HepG2 (cell line): ENCODE results near the gene CASP7. TPM values are rescaled to one million over a fixed set of nuclear protein-coding genes. Genes with fewer than 3 reads are reported as not detected.
A peak's percentile ranks its signal among the peaks of the same experiment; 100 is the strongest.

Source experiments
- ATAC-seq: fragments of 200-7000 bp; cut with Tn5 transposase; 3 replicates; pipeline ENCODE4 v1.9.1; 2020; ENCODE audit warnings: mild to moderate bottlenecking, moderate library complexity
- BruUV-seq: library from RNA; stranded (reverse); fragments of 400-500 nt; replicated peaks from 2 replicates; lab custom pipeline; 2021; lab: Mats Ljungman, UMichigan
- CTCF ChIA-PET: fragments of 300-600 bp; formaldehyde crosslinking; extraction: SDS; loops from one replicate; lab custom pipeline; 2021; ENCODE audit warnings: low total read pairs, inconsistent platforms, low intra/inter-chr PET ratio; lab: Yijun Ruan, JAX
- POLR2A ChIA-PET: fragments of 350-600 bp; sonication (Branson Sonifier 250); formaldehyde crosslinking; loops from one replicate; lab custom pipeline; 2020; ENCODE audit warnings: antibody characterized with exemption, inconsistent platforms; lab: Yijun Ruan, JAX
- DNase-seq: peaks from one replicate; pipeline ENCODE4 v3.0.0-alpha.2; 2015; ENCODE audit warnings: low spot score
- FAIRE-seq: peaks from 3 replicates; lab custom pipeline; 2011; peaks lifted over from hg19 to GRCh38; lab: Jason Lieb, UNC
- H2AFZ ChIP-seq: one replicate; pipeline ENCODE4 v1.6.1; 2011; ENCODE audit warnings: low read length, inconsistent platforms
- H3K27ac ChIP-seq: fragments of 300-600 bp; 3 replicates; pipeline ENCODE4 v1.8.0; 2011; ENCODE audit warnings: mixed run types, mild to moderate bottlenecking, mixed read lengths, low read length, inconsistent platforms; ENCODE audit not compliant: insufficient read depth; ENCODE audit errors: extremely low read length
- H3K27me3 ChIP-seq, 2 experiments: fragments of 200-600 bp in 1 of 2; 2 replicates in 1 of 2; 3 replicates in 1 of 2; pipeline versions ENCODE4 v1.6.0 to v1.8.0; 2011; ENCODE audit warnings: low read length in 2 of 2, mild to moderate bottlenecking in 2 of 2, moderate library complexity in 2 of 2, inconsistent platforms in 1 of 2; ENCODE audit not compliant: insufficient read depth in 2 of 2, control insufficient read depth in 1 of 2
- H3K36me3 ChIP-seq, 2 experiments: fragments of 200-600 bp in 1 of 2; replicated peaks in 1 of 2; 2 replicates in 1 of 2; 3 replicates in 1 of 2; pipeline versions ENCODE4 v1.5.1 to v1.8.0; 2011; ENCODE audit warnings: low read length in 2 of 2, inconsistent platforms in 1 of 2; ENCODE audit not compliant: insufficient read depth in 2 of 2, control insufficient read depth in 1 of 2
- H3K4me1 ChIP-seq: 2 replicates; pipeline ENCODE4 v1.5.1; 2012; ENCODE audit warnings: low read length, inconsistent platforms; ENCODE audit not compliant: insufficient read depth
- H3K4me2 ChIP-seq: 2 replicates; pipeline ENCODE4 v1.6.0; 2011; ENCODE audit warnings: low read depth, low read length, inconsistent platforms
- H3K4me3 ChIP-seq, 3 experiments: fragments of 200-600 bp in 1 of 3; sonication (generic), shearing (Covaris generic) in 1 of 3; replicated peaks in 1 of 3; 2 replicates each; pipeline ENCODE4 v1.5.1; 2011 to 2016; ENCODE audit warnings: low read length in 3 of 3, inconsistent platforms in 2 of 3, low read depth in 2 of 3, mild to moderate bottlenecking in 2 of 3, control low read depth in 1 of 3, mixed read lengths in 1 of 3; ENCODE audit not compliant: insufficient read depth in 1 of 3
- H3K79me2 ChIP-seq: one replicate; pipeline ENCODE4 v1.6.1; 2011; ENCODE audit warnings: low read length, inconsistent platforms; ENCODE audit not compliant: insufficient read depth
- H3K9ac ChIP-seq: 2 replicates; pipeline ENCODE4 v1.6.0; 2011; ENCODE audit warnings: mild to moderate bottlenecking, low read depth, low read length, inconsistent platforms; ENCODE audit not compliant: insufficient read depth
- H3K9me3 ChIP-seq: 2 replicates; pipeline ENCODE4 v1.5.1; 2012; ENCODE audit warnings: mild to moderate bottlenecking, low read length
- H4K20me1 ChIP-seq: 2 replicates; pipeline ENCODE4 v1.6.0; 2011; ENCODE audit warnings: inconsistent platforms, mild to moderate bottlenecking, low read length, moderate library complexity; ENCODE audit not compliant: insufficient read depth
- ATF7 ChIP-seq, 2 experiments: fragments of 450-650 bp in 1 of 2; sonication (generic) in 1 of 2; formaldehyde crosslinking in 1 of 2; IDR thresholded peaks; 2 replicates each; pipeline versions ENCODE4 v1.4.0 to v1.6.1; 2016 to 2020; ENCODE audit warnings: antibody characterized with exemption in 1 of 2, mild to moderate bottlenecking in 1 of 2, missing genetic modification reagents in 1 of 2
- FIP1L1 ChIP-seq: fragments of 200-400 bp; formaldehyde crosslinking; IDR thresholded peaks from 2 replicates; pipeline ENCODE4 v1.6.1; 2018; ENCODE audit warnings: low read depth, mild to moderate bottlenecking, low read length, moderate library complexity, borderline replicate concordance; ENCODE audit not compliant: insufficient read depth
- SNAPC4 ChIP-seq: sonication (generic); formaldehyde crosslinking; IDR thresholded peaks from 2 replicates; pipeline ENCODE4 v1.4.0; 2020; ENCODE audit warnings: mild to moderate bottlenecking, missing genetic modification reagents
- TBP ChIP-seq: sonication (generic); formaldehyde crosslinking; IDR thresholded peaks from 2 replicates; pipeline ENCODE4 v1.5.0; 2020; ENCODE audit warnings: missing genetic modification reagents
- ZBTB1 ChIP-seq: sonication (generic); formaldehyde crosslinking; IDR thresholded peaks from 2 replicates; pipeline ENCODE4 v1.4.0; 2020; ENCODE audit warnings: missing genetic modification reagents, borderline replicate concordance
- WGBS: methylation state at CpG from one replicate; pipeline ENCODE4 v1.1.6; 2017; ENCODE audit warnings: low lambda C conversion rate; 5-methylcytosine and 5-hydroxymethylcytosine counted together
- in situ Hi-C: cut with HindIII; loops from 2 replicates; pipeline ENCODE4 v1.10.0; 2017; ENCODE audit warnings: low pct_unique_long_range_greater_than_20kb; ENCODE audit not compliant: extremely low pct_ligation_motif_present
- intact Hi-C: fragments of 100-400 bp; cut with micrococcal nuclease; formaldehyde crosslinking; loops from one replicate; pipeline ENCODE4 v1.10.0; 2022; ENCODE audit not compliant: unreplicated experiment
- polyA plus RNA-seq, 8 experiments: library from polyadenylated mRNA; depleted of rRNA in 3 of 8; stranded (reverse) in 7 of 8; unstranded in 1 of 8; fragments of >200 nt; fragmentation: Illumina TruSeq in 4 of 8; extraction: Trizol in 4 of 8; gene quantifications; 2 replicates each; pipeline versions ENCODE4 v1.2.1 to v1.2.3, GENCODE V29; 2011 to 2016; ENCODE audit warnings: low read depth in 4 of 8, missing spikeins in 1 of 8, mixed read lengths in 1 of 8; ENCODE audit not compliant: insufficient read depth in 1 of 8
- total RNA-seq, 5 experiments: library from RNA; depleted of rRNA; stranded (reverse); fragments of >200 nt; fragmentation: Illumina TruSeq; extraction: Trizol; gene quantifications; 2 replicates each; pipeline ENCODE4 v1.2.3, GENCODE V29; 2016; ENCODE audit warnings: low read depth in 1 of 5

The CASP7 gene
- total and polyA plus RNA-seq, 2 of the 13 experiments (the other 11 are each of a cell fraction or from before 2014, with no cell fraction given): 11.9 to 39.3 TPM

GRCh38 chr10:113775686-113776294 is 96.1 kb downstream of the CASP7 start:
- DNase-seq (no peak), ATAC-seq (no peak), FAIRE-seq (no peak)
- TF ChIP-seq TBP: no peak
- Histone ChIP-seq H3K4me2 (no peak overlapping the region), H3K4me3 (no peak overlapping the region), H3K27ac (no peak overlapping the region), H3K36me3 (no peaks in the 10 kb centered on the region), H3K4me1 (no peaks in the 10 kb centered on the region), H4K20me1 (no peaks in the 10 kb centered on the region), H3K79me2 (no peaks in the 10 kb centered on the region), H2AFZ (no peak overlapping the region), H3K9ac (no peak overlapping the region), H3K9me3 (no peaks in the 10 kb centered on the region), H3K27me3 (no peaks in the 10 kb centered on the region; a peak in 2 of 5 replicates)
- intact Hi-C loops (no loop called here), in situ Hi-C loops (no loop called here)
- CTCF ChIA-PET: no interaction called here
- WGBS: 25% methylated on average over 4 of the region's 4 CpGs
- no TSS peak for BruUV-seq
- POLR2A ChIA-PET: no interaction called here

GRCh38 chr10:113776553-113776952 is 96.8 kb downstream of the CASP7 start:
- Histone ChIP-seq H3K27me3 (no peaks in the 10 kb centered on the region; a peak in 2 of 5 replicates), H3K27ac (no peak overlapping the region), H3K4me3 (no peak overlapping the region)
- no peak for DNase-seq
- TF ChIP-seq ATF7 (IDR thresholded peaks at IDR 0.05) (peak; percentile 87), ATF7 (CRISPR knock-in tag; IDR thresholded peaks at IDR 0.05) (no peak), SNAPC4 (CRISPR knock-in tag) (no peak), ZBTB1 (CRISPR knock-in tag) (no peak), FIP1L1 (no peak)
- TF ChIP-seq, all 625 proteins: peak for 1
- Histone ChIP-seq H3K4me1 (no peaks in the 10 kb centered on the region), H3K79me2 (no peaks in the 10 kb centered on the region), H2AFZ (no peak overlapping the region), H3K36me3 (no peaks in the 10 kb centered on the region), H3K4me2 (no peak overlapping the region), H4K20me1 (no peaks in the 10 kb centered on the region), H3K9ac (no peak overlapping the region), H3K9me3 (no peaks in the 10 kb centered on the region)
- ATAC-seq: no peak
- ChIA-PET CTCF (no interaction called here), POLR2A (no interaction called here)
- WGBS: 0% methylated on average over 1 of the region's 1 CpG
- no TSS peak for BruUV-seq
- intact Hi-C loops: no loop called here
- in situ Hi-C loops: no loop called here
- FAIRE-seq: no peak
